ENCODE results near the gene ARHGEF40.

Gene ARHGEF40

DNA sequence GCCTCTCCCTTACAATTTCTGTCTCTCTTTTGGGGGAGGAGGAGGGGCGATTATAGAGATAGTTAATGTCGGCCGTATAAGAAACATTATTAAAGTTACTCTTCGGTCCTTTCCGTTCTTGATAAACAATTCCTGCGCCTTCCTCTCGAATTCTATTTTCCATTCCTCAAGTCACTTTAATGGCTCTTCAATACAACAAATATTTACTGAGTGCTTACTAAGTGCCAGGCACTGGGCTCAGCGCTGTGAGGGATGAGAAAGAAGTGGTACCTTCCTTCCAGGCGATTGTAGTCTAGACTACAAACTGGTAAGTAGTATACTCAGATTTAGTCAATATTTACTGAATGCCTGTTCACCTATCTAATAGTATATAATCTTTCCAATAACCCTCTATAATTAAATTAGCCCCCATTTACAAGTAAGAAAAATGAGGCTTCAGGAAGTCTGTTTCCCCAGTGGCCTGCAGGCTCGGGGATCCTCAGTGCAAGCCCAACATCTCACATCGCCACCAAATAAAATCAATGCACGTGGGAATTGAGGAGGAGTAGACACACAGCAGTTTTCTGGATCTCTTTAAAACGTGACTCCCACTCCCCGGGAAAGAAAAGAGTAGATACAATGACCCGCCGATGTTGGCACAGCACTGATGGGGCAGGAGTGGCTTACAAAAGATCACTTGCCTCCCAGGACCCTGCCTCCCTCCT lies 28.9 kb downstream of the ARHGEF40 start:
- DNase-seq: no peak

GRCh38 chr14:21099596-21099985 lies 29.5 kb downstream of the ARHGEF40 start:
- no peak for DNase-seq

GRCh38 chr14:21100931-21101330 lies 30.8 kb downstream of the ARHGEF40 start, which contains the start of gene TMEM253:
Gene TMEM253, plus strand, starts transcription at chr14:21101066. Its CDS starts 278 bp downstream, at chr14:21101344.
- no peak for DNase-seq

- DNase-seq: peak in 2 of 3 donors; percentile 35 to 42
These were observed 31.8 kb downstream of the ARHGEF40 start for GRCh38 chr14:21101802-21102413.

GRCh38 chr14:21102521-21103410 lies 32.7 kb downstream of the ARHGEF40 start:
- DNase-seq: no peak

GRCh38 chr14:21103411-21103709 lies 33.3 kb downstream of the ARHGEF40 start:
- DNase-seq: no peak

DNA sequence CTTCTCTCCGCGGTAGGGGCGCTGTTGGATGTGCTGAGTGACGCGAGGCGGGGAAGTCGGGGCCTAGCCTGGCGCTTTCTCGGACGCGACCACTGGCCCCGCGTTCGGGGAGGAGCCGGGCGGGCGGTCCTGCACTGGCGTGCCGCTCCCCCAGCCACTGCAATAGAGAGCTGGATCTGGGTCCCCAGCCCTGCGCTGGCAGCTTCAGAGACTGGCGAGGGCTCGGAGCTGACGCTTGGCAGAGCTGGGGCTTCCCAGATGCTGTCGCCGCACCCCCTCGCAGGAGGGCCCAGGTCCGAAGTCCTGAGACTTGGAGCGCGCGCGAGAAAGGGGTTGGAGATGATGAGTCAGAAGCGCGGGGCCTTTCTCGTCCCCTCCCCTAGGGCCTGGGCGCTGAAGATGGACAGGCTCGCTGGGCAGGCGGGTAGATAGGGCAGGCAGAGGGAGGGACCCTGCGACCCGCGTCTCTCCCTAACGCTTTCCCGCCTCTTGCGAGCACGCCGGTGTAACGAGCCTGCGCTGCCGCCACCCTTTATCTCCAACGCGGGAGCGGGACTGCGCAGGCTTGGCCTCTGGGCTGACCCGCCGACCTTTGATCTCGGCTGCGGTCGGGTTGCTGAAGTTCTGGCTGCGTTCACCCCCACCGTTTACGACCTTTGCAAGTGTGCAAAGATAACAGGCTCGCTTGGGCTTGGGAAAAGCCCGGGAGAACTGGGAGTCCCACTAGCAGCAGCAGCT lies 33.8 kb downstream of the ARHGEF40 start:
- peak; percentile 98 to 99 (median 98) for DNase-seq

DNA sequence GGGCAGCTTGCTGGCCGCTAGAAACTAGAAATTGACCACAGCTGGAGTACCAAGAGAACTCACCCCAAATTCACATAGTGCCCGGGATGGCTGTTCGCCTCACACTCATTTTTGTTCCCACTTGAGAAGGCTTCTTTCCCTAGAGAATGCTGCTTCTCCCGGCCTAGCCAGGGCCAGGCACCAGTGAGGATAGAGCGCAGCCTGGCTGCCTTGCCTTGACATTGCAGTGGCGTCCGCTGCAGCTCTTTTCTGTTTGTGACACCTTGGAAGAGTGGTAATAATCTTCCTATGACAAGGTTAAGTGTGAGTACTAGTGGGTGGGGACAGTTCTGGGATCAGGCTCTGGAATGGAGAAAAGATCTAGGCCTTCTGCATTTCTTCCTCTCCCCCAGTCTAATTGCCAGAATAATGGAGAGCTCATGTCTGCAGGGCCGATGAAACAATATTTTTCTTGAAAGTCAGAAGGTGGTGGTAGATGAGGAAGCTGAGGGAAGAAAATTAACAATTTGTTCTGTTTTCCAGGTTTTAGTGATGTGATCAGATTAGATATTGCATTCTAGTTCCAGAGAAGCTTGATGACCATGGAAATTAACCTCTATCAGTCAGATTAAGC lies 34.5 kb downstream of the ARHGEF40 start:
- peak; percentile 73 to 81 (median 78) for DNase-seq

GRCh38 chr14:21105095-21105494 lies 35.0 kb downstream of the ARHGEF40 start:
- DNase-seq: no peak

DNA sequence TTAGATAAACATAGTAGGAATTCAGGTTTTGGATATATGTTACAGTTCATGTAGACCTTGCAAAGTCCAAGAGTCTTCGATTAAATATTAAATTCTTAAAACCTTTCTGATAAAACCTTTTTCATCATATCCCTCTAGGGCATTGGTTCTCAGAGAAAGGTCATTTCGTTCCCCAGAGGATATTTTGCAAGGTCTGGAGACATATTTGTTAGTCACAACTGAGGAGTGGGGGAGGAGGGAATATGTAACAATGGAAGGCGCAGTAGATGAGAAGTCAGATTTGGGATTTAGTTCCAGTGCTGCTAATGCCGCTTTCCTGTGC lies 36.0 kb downstream of the ARHGEF40 start:
- DNase-seq: peak; percentile 58 to 79 (median 75)

- DNase-seq: peak; percentile 74 to 81 (median 80)
These were observed 36.6 kb downstream of the ARHGEF40 start for GRCh38 chr14:21106498-21107282.

DNA sequence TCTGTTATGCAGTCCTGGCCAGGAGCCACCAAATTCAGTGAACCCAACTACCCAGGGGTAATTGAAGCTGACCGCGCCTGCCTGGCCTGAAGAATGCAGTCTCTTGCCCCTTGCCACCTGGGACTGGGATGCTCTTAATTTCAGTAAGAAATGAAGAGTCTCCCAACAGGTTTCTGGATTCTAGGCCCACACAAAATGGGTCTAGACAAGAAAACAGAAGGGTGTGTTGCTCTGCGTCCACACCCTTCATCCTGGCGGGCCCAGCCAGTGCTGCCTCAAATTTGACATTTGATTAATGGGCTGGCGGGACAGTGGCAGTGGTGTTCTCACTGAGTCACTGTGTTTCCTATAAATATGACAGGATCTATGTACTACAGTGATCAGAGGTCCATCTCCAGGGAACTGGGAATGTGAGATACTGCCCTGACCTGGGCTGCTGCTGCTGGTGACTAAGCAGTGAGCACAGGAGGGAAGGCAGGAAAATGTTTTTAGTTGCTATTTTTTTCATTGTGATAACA lies 37.2 kb downstream of the ARHGEF40 start:
- no peak for DNase-seq

GRCh38 chr14:21108791-21109190 lies 38.7 kb downstream of the ARHGEF40 start:
- DNase-seq: no peak

- no peak for DNase-seq
These were observed 39.5 kb downstream of the ARHGEF40 start for GRCh38 chr14:21109377-21110138.

DNA sequence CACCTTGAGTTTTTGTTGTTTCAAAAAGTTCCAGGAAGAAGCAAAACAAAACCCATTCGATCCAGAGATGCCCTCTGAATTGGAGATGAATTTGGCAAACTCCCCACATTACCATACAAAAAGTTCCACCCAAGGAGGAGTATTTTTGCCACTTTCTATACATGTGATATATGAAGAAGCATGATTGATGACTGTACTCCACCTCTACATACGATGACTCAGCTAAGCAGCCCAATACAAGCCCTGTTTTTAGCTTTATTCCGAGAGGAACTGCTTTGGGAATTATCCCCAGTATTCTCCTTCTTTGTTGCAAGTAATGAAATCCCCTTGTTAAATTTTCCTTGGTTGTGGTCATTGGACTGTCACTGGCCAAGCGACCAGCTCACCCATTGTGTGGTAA lies 42.2 kb downstream of the ARHGEF40 start:
- DNase-seq: peak in 2 of 3 donors; percentile 25 to 34

- no peak for DNase-seq
These were observed 43.3 kb downstream of the ARHGEF40 start for GRCh38 chr14:21113369-21113768.

GRCh38 chr14:21118933-21119332 lies 48.8 kb downstream of the ARHGEF40 start:
- DNase-seq: no peak

- DNase-seq: no peak
These were observed 50.6 kb downstream of the ARHGEF40 start for GRCh38 chr14:21120686-21121085.

- peak in 1 of 3 donors; percentile 18 for DNase-seq
These were observed 51.0 kb downstream of the ARHGEF40 start for GRCh38 chr14:21121122-21121521.

- no peak for DNase-seq
These were observed 53.3 kb downstream of the ARHGEF40 start for GRCh38 chr14:21123429-21123828.

DNA sequence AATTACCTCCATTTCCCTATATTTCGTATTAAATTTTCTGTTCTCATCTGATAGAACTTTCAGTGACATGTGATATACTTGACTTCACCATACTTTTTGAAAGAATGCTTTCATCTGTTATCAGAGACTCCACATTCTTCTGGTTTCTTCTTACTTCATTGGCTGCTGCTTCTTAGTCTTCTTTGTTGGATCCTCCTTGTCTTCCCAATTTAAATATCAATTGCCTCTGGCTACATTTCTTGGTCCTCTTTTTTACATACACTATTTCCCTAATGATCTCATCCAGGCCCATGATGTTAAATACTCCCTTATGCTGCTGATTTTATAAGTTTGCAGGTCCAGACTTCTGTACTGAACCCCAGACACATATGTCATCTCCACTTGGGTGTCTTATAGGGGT lies 63.8 kb downstream of the ARHGEF40 start:
- no peak for DNase-seq

All from suppressor macrophage treated with lipopolysaccharide for 1 hour (primary cell).